Parathyroid adenoma (tissue), 2 donors: ENCODE data around the gene TOMM22.

Source experiments
- H2AFZ ChIP-seq: fragments of 300-600 bp; sonication (generic); one replicate; pipeline ENCODE4 v1.7.0; 2017; ENCODE audit warnings: antibody characterized with exemption, mild to moderate bottlenecking
- H3K27ac ChIP-seq: fragments of 300-600 bp; sonication (generic); one replicate; pipeline ENCODE4 v1.7.0; 2017
- H3K27me3 ChIP-seq: fragments of 300-600 bp; sonication (generic); one replicate; pipeline ENCODE4 v1.7.0; 2017; ENCODE audit warnings: low read length; ENCODE audit not compliant: control insufficient read depth, insufficient read depth
- H3K36me3 ChIP-seq: fragments of 300-600 bp; sonication (generic); one replicate; pipeline ENCODE4 v1.7.0; 2017; ENCODE audit warnings: low read length; ENCODE audit not compliant: control insufficient read depth, insufficient read depth
- H3K4me1 ChIP-seq: fragments of 300-600 bp; sonication (generic); one replicate; pipeline ENCODE4 v1.7.0; 2017; ENCODE audit warnings: control low read depth
- H3K4me2 ChIP-seq: fragments of 300-600 bp; sonication (generic); one replicate; pipeline ENCODE4 v1.7.0; 2017; ENCODE audit warnings: low read length
- H3K4me3 ChIP-seq: fragments of 300-600 bp; sonication (generic); one replicate; pipeline ENCODE4 v1.7.0; 2017; ENCODE audit warnings: low read depth, low read length
- H3K79me2 ChIP-seq: fragments of 300-600 bp; sonication (generic); one replicate; pipeline ENCODE4 v1.7.0; 2017; ENCODE audit warnings: control low read depth
- H3K9ac ChIP-seq: fragments of 300-600 bp; sonication (generic); one replicate; pipeline ENCODE4 v1.7.0; 2017; ENCODE audit warnings: mild to moderate bottlenecking
- H3K9me3 ChIP-seq: fragments of 300-600 bp; sonication (generic); one replicate; pipeline ENCODE4 v1.7.0; 2017; ENCODE audit warnings: low read length; ENCODE audit not compliant: control insufficient read depth
- CTCF ChIP-seq: fragments of 300-600 bp; sonication (generic); IDR thresholded peaks from one replicate; pipeline ENCODE4 v1.7.0; 2017; ENCODE audit warnings: antibody characterized with exemption, mild to moderate bottlenecking
- donor health status: primary hyperparathyroidism.

Gene TOMM22

GRCh38 chr22:38716271-38716670 is 34.5 kb downstream of the TOMM22 start:
- H2AFZ ChIP-seq, result no peak overlapping the region
- H3K4me3 ChIP-seq, result no peak overlapping the region
- no peak overlapping the region for H3K4me2 ChIP-seq
- no peak overlapping the region for H3K9ac ChIP-seq
- H3K79me2 ChIP-seq, result peaks cover 5% of the 10 kb centered on the region
- no peak overlapping the region for H3K27ac ChIP-seq
- no peak for TF ChIP-seq CTCF
- peaks cover 2% of the 10 kb centered on the region for H3K4me1 ChIP-seq
- no peaks in the 10 kb centered on the region for H3K9me3 ChIP-seq
- H3K36me3 ChIP-seq, result no peaks in the 10 kb centered on the region
- H3K27me3 ChIP-seq, result no peaks in the 10 kb centered on the region

- no peaks in the 10 kb centered on the region for H3K9me3 ChIP-seq
- no peak for TF ChIP-seq CTCF
- no peak overlapping the region for H3K9ac ChIP-seq
- H3K27me3 ChIP-seq, result no peaks in the 10 kb centered on the region
- no peaks in the 10 kb centered on the region for H3K36me3 ChIP-seq
- H3K4me1 ChIP-seq, result peaks cover 2% of the 10 kb centered on the region
- no peak overlapping the region for H3K4me3 ChIP-seq
- H3K4me2 ChIP-seq, result no peak overlapping the region
- no peak overlapping the region for H3K27ac ChIP-seq
- H3K79me2 ChIP-seq, result peaks cover 5% of the 10 kb centered on the region
- H2AFZ ChIP-seq, result no peak overlapping the region
Observed at GRCh38 chr22:38716826-38717225, 35.1 kb downstream of the TOMM22 start.

GRCh38 chr22:38717244-38717643 is 35.5 kb downstream of the TOMM22 start:
- H3K9ac ChIP-seq, result no peak overlapping the region
- no peaks in the 10 kb centered on the region for H3K36me3 ChIP-seq
- H2AFZ ChIP-seq, result no peak overlapping the region
- no peak for TF ChIP-seq CTCF
- no peak overlapping the region for H3K27ac ChIP-seq
- no peak overlapping the region for H3K4me2 ChIP-seq
- peaks cover 2% of the 10 kb centered on the region for H3K4me1 ChIP-seq
- no peaks in the 10 kb centered on the region for H3K9me3 ChIP-seq
- H3K79me2 ChIP-seq, result peaks cover 2% of the 10 kb centered on the region
- no peak overlapping the region for H3K4me3 ChIP-seq
- no peaks in the 10 kb centered on the region for H3K27me3 ChIP-seq

- peak; percentile 14 for TF ChIP-seq CTCF
- peaks cover 2% of the 10 kb centered on the region for H3K4me1 ChIP-seq
- H3K79me2 ChIP-seq, result peaks cover 2% of the 10 kb centered on the region
- H3K4me3 ChIP-seq, result no peak overlapping the region
- H3K36me3 ChIP-seq, result no peaks in the 10 kb centered on the region
- no peak overlapping the region for H3K4me2 ChIP-seq
- H3K9me3 ChIP-seq, result no peaks in the 10 kb centered on the region
- no peaks in the 10 kb centered on the region for H3K27me3 ChIP-seq
- H3K27ac ChIP-seq, result no peak overlapping the region
- H3K9ac ChIP-seq, result no peak overlapping the region
- no peak overlapping the region for H2AFZ ChIP-seq
Observed at GRCh38 chr22:38718414-38718813, 36.7 kb downstream of the TOMM22 start.

GRCh38 chr22:38719196-38719595 is 37.4 kb downstream of the TOMM22 start:
- Histone ChIP-seq H3K4me1 (peaks cover 2% of the 10 kb centered on the region), H2AFZ (no peak overlapping the region), H3K4me3 (no peak overlapping the region), H3K9ac (no peak overlapping the region), H3K36me3 (no peaks in the 10 kb centered on the region), H3K4me2 (no peak overlapping the region), H3K27ac (no peak overlapping the region), H3K27me3 (no peaks in the 10 kb centered on the region), H3K9me3 (no peaks in the 10 kb centered on the region), H3K79me2 (no peaks in the 10 kb centered on the region)
- TF ChIP-seq CTCF, result no peak
